Stimulated activated CD8-positive, alpha-beta memory T cell treated with anti-CD3 and anti-CD28 coated beads, Interleukin-7, amount 100 ng/mL, for 1 hour (primary cell): ENCODE data around the gene ARHGAP26.
A peak's percentile ranks its signal among the peaks of the same experiment; 100 is the strongest.

ENCODE experiments used
- DNase-seq, 2 donors: peaks; one replicate each; pipeline ENCODE4 v3.0.0-alpha.2; 2020; ENCODE audit warnings: low read depth in 2 of 2

The ARHGAP26 gene

DNA sequence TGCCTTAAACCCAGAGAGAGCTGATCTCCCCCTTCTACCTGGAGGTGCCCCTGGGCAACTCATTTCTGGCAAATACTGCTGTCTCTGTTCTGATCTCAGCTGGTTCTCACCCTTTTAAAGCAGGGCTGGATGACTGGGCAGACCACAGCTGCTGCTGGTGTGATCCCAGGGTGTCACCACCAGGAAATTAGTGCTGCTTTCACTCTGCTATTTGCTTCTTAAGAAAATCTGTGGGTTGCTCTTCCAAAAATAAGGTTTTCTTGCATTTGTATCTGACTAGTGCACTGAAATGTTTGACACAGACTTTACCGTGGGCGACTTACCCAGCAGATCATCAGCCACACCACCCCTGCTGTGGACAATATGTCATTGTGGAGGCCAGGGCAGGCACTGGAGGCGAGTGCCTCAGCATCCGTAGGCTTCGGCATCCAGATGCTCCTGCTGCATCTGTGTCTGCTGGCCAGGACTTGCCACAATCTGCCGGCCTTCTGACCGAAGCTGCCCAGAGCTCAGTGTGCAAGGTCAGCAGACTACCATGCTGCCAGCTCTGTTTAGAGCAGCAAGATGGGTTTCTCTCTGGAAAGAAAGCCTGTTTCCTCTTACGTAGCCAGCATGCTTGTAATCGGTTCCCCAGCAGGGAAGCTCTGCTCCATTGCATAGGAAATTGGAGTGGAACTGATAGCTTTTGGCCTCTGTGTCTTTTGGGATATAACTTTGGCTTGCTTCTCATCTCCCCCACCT is 13.6 kb downstream of the ARHGAP26 start:
- no peak for DNase-seq

DNA sequence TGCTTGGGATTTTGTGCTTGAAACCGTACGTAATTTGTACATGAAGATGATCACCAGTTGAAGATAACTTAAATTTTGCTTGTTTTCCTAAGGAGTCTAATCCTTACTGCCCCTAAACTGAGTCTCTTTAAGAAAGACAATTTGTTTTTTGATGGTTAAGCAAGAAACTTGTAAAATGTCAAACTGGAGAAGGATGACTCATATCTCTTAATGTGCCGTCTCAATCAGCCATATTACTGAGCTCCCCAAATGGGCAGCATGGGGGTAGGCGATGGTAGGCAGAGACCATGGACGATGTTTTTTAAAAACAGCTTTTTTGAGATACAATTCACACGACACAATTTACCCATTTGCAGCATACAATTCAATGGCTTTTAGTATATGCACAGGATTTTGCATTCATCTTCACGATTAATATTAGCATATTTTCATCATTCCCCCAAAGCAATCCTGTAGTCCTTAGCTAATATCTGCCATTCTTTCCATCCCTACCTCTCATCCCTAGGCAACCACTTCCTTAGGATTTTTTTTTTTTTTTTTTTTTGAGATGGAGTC is 14.3 kb downstream of the ARHGAP26 start:
- no peak for DNase-seq

- no peak for DNase-seq
These were observed 15.0 kb downstream of the ARHGAP26 start for GRCh38 chr5:142785206-142785605.

GRCh38 chr5:142789206-142789605 is 19.0 kb downstream of the ARHGAP26 start:
- no peak for DNase-seq

- DNase-seq = no peak
These were observed 22.1 kb downstream of the ARHGAP26 start for GRCh38 chr5:142792012-142792864.

- no peak for DNase-seq
These were observed 22.7 kb downstream of the ARHGAP26 start for GRCh38 chr5:142792865-142793232.

- no peak for DNase-seq
These were observed 24.4 kb downstream of the ARHGAP26 start for GRCh38 chr5:142794537-142794936.

DNA sequence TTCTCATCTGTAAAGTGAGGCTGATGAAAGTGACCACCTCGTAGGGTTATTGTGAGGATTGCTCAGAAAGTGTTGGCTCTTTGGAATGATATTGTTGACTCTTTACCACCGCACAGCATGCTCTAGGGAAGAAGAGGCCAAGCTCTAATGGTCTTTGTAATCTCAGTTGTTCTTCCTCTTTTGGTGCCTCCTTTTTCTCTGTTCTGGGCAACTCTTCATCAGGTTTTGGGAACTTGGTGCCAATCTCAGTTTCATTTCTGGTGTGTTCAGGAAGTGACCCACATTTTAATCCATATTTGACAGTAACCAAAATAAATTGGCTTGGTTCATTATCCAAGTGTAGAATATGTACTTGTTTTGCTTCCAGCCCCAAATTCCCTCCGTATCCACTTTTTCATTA is 25.1 kb downstream of the ARHGAP26 start:
- no peak for DNase-seq

DNA sequence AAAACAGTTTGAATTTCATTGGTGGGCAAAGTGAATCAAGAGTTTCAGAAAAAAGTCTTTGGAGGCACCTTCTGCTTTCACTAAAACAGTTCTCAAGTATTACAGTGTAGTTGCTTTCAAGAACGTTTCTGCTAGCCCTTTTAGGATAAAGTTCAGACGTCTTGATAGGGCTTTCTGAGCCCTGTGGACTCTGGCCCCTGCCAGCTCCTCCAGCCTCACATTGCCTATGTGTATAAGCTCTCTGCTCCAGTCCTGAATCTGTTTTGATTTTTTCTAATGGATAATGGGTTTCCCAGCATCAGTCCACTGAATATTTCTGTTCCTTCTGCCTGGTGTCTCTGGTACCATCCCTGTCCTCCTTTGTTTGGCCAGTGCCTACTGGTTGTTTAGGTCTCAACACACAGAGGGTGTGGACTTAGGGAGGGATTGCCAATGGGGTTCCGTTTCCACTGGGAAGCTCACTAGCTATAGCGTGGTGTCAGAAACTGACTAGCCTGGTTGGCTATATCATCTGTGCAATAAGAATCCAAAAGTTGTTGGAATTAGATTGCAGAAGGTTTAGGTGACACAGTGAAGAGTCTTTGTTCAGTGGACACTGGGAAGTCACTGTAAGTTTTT is 26.4 kb downstream of the ARHGAP26 start:
- DNase-seq = no peak

GRCh38 chr5:142797420-142797819 is 27.2 kb downstream of the ARHGAP26 start:
- DNase-seq = no peak

- peak in 1 of 2 donors; percentile 14 for DNase-seq
These were observed 28.1 kb downstream of the ARHGAP26 start for GRCh38 chr5:142798099-142798770.

DNA sequence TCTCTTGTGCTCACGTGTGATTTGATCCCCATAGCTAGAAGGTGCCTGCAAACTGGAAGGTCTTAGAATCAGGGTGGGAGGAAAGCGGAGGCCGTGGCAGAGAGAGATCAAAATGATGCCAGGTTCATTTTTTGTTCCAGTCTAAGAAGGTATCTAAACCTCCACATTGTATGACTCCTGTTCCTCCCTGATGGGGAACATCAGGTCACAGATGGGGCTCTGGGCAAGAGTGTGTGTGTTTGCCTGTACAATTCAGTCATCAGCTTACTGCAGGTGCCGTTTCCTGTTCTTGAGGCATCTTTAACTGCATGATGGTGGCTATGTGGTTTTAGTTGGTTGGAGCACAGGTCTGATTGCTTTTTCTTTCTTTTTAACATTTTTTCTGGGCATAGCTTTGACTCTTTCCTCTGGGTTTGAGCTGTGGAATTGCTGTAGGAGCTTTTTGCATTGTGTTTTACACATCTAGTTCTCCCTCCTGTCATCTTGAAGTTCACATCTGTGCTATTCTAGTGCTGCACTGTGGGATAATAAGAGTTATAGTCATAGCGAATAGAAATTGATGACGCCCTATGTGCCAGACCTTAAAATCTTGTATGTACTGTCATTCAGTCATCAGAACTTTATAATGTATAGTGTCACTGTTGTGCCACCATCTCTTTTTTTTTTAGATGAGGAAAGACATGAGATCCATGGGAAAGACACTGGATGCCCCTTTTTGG is 30.8 kb downstream of the ARHGAP26 start:
- DNase-seq = no peak

GRCh38 chr5:142801495-142801871 is 31.3 kb downstream of the ARHGAP26 start:
- no peak for DNase-seq

- no peak for DNase-seq
These were observed 33.4 kb downstream of the ARHGAP26 start for GRCh38 chr5:142803428-142804125.

GRCh38 chr5:142805339-142805738 is 35.2 kb downstream of the ARHGAP26 start:
- no peak for DNase-seq

GRCh38 chr5:142806841-142807267 is 36.7 kb downstream of the ARHGAP26 start:
- DNase-seq = no peak

DNA sequence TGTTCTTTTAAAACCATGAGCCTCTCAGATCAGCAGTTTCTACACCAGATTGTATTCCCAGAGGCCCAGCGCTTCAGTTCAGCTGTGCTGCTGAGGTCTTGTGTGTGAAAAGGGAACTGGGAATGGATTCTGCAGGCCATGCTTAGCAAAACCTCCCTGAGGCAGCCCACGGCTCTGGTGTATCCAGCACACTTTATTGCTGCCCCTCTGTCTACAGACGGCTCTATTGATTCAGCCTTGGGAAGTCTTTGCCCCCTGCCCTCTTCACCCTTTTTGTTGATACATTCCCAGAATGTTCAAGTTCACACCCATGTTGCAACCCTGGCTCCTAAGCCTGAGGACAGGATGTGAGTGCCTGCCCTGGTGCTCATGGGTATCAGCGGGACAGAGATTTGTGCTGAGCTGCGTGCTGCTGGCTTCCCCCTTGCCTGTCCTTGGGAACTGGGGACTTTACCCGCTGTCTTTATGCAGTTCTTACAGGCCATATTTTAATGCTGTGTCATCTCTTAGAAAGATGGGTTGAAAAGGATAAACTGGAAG is 37.3 kb downstream of the ARHGAP26 start:
- no peak for DNase-seq

DNA sequence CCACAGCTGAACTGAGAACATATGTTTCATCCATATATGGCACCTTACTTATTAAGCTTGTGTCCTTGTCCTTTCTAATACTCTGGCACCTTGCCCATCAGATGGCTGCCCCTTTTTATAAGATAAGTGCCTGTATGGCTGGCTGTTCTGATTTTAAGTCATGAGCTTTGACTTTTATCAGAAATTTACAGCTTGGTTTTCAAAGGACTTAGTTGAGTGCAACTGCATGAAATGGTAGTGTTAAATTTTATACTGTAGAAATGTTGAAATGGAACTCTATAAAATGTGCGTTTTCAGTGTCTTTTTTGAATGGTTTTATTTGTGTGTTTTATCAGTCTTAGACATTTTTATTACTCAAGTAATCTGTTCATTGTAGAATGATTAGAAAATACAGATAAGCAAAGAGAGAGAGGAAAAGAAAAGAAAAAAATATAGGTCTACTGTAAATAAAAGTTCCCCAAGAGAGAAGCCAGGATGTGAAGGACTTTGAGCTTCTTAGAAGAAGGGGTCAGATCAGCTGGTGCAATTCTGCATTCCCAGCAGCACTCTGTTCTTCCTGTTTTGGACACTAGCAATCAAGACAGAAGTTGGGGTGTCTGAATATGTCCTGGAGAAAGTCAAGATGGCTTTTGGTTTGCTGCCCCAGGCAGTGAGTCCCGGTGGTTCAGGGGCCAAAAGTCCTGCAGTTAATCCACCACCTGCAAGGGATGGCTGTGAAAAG is 38.9 kb downstream of the ARHGAP26 start:
- DNase-seq = no peak

DNA sequence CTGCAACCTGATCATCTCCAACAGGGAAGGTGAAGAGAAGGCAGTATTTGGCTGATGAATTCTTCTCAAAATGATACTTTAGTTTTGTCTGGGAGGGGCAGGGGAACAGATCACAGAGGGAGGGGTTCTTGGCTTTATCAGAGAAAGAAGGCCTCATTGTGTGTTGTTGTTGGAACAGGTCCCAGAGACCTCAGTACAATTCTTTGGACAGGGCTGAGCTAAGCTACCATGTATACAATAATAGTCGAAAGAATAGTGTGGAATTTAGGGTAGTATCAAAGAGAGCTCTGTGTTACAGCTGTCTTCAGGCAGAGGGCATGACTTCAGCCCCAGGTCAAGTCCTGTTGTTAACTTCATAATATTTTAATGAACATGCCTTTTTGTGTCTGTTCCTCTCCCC is 39.9 kb downstream of the ARHGAP26 start:
- no peak for DNase-seq
